K562 (cell line): Measurements from ENCODE around the gene GALNS. TPM values are rescaled to one million over a fixed set of nuclear protein-coding genes. Genes with fewer than 3 reads are reported as not detected.

Experiments used
- CCNT2 ChIP-seq: IDR thresholded peaks from 2 replicates; pipeline ENCODE4 v1.6.1; 2011; ENCODE audit warnings: borderline replicate concordance, low read depth, mild to moderate bottlenecking, moderate library complexity, mixed read lengths, low read length; ENCODE audit not compliant: insufficient read length; ENCODE audit errors: extremely low read depth
- HNRNPL ChIP-seq: fragments of 200-400 bp; formaldehyde crosslinking; IDR thresholded peaks from 2 replicates; pipeline ENCODE4 v1.6.1; 2017; ENCODE audit warnings: low read depth, mild to moderate bottlenecking, low read length
- L3MBTL2 ChIP-seq: fragments of 450-650 bp; IDR thresholded peaks from 2 replicates; pipeline ENCODE4 v1.6.1; 2016; ENCODE audit warnings: mild to moderate bottlenecking, moderate library complexity
- REST ChIP-seq, 2 experiments: fragments of 450-650 bp; formaldehyde crosslinking in 1 of 2; IDR thresholded peaks; 2 replicates each; pipeline versions ENCODE4 v1.4.0 to v1.6.1; 2014 to 2020; ENCODE audit warnings: mild to moderate bottlenecking in 2 of 2, borderline replicate concordance in 1 of 2, low read depth in 1 of 2
- TCFL5 ChIP-seq: fragments of 250-450 bp; sonication (Bioruptor Pico); conservative IDR thresholded peaks from 2 replicates; pipeline ENCODE4 v1.6.1; 2021; ENCODE audit warnings: mild to moderate bottlenecking, moderate library complexity, matching md5 sums
- YY1 ChIP-seq, 3 experiments: IDR thresholded peaks; 2 replicates each; pipeline ENCODE4 v1.6.1; 2011; ENCODE audit warnings: low read length in 2 of 3, mild to moderate bottlenecking in 2 of 3, moderate library complexity in 2 of 3, borderline replicate concordance in 1 of 3, control low read depth in 1 of 3, low read depth in 1 of 3; ENCODE audit not compliant: insufficient read depth in 3 of 3, insufficient replicate concordance in 2 of 3, control insufficient read depth in 1 of 3, insufficient read length in 1 of 3; ENCODE audit errors: extremely low read depth in 1 of 3
- ZNF280A ChIP-seq: fragments of 450-650 bp; IDR thresholded peaks from 2 replicates; pipeline ENCODE4 v1.6.1; 2018; ENCODE audit warnings: mild to moderate bottlenecking, low read depth; ENCODE audit not compliant: partially characterized antibody
- ZNF609 ChIP-seq: sonication (generic); formaldehyde crosslinking; IDR thresholded peaks from 2 replicates; pipeline ENCODE4 v1.8.1; 2023; ENCODE audit warnings: missing genetic modification reagents, mild to moderate bottlenecking, borderline replicate concordance
- polyA plus RNA-seq, 8 experiments: library from polyadenylated mRNA; depleted of rRNA in 4 of 8; stranded (reverse) in 5 of 8; unstranded in 3 of 8; fragments of >200 nt; fragmentation: Nextera tagmentation in 2 of 8; fragmentation: Illumina TruSeq in 1 of 8; extraction: Ambion mirVana in 2 of 8; extraction: Trizol in 1 of 8; gene quantifications; 2 replicates each; pipeline versions ENCODE4 v1.2.1 to v1.2.3, GENCODE V29; 2011 to 2014; ENCODE audit warnings: inconsistent platforms in 1 of 8, missing spikeins in 1 of 8
- total RNA-seq, 7 experiments: library from RNA; depleted of rRNA in 6 of 7; stranded (reverse); fragments of >200 nt in 6 of 7; fragmentation: Illumina TruSeq in 2 of 7; extraction: Trizol in 2 of 7; gene quantifications; 2 replicates each; pipeline versions ENCODE4 v1.2.1 to v1.2.3, GENCODE V29; 2011 to 2021; ENCODE audit warnings: low replicate concordance in 1 of 7

GALNS gene
- total and polyA plus RNA-seq, 9 of the 15 experiments (the other 6 are each of a cell fraction or from before 2014, with no cell fraction given), result 0.38 to 13.2 (median 4.3) TPM

GRCh38 chr16:88799569-88800276, 57.0 kb downstream of the GALNS start (continued):
- TF ChIP-seq REST (IDR thresholded peaks at IDR 0.05; ENCODE audit: borderline replicate concordance) (no peak), REST (CRISPR knock-in tag; IDR thresholded peaks at IDR 0.05; ENCODE audit: low read depth) (no peak), HNRNPL (no peak), ZNF609 (CRISPR knock-in tag) (0 out of 2 replicates have a peak, but pooled peaks have one; percentile 76), TCFL5 (CRISPR knock-in tag) (no peak), ZNF280A (no peak), YY1 (IDR thresholded peaks at IDR 0.05; ENCODE audit: borderline replicate concordance in 1 of 3, control insufficient read depth in 1 of 3, extremely low read depth in 1 of 3, insufficient read depth in 3 of 3, insufficient read length in 1 of 3, insufficient replicate concordance in 2 of 3, low read depth in 1 of 3, low read length in 2 of 3) (peak in 1 of 3 experiments; percentile 45), L3MBTL2 (peak; percentile 46; the same call in 1 of the 2 replicates), CCNT2 (peak; percentile 48)
